HL-60 (cell line): ENCODE results near the gene ANO3.

Experiments
- GABPA ChIP-seq: IDR thresholded peaks from 2 replicates; pipeline ENCODE4 v1.6.1; 2012; ENCODE audit warnings: low read depth
- TF ChIP-seq, protein P1 (sequence below): IDR thresholded peaks from one replicate; pipeline ENCODE4 v1.5.1; 2011; ENCODE audit warnings: low read length, control low read depth, inconsistent platforms; ENCODE audit not compliant: insufficient read depth

- no peak for TF ChIP-seq GABPA
- TF ChIP-seq, protein P1, sequence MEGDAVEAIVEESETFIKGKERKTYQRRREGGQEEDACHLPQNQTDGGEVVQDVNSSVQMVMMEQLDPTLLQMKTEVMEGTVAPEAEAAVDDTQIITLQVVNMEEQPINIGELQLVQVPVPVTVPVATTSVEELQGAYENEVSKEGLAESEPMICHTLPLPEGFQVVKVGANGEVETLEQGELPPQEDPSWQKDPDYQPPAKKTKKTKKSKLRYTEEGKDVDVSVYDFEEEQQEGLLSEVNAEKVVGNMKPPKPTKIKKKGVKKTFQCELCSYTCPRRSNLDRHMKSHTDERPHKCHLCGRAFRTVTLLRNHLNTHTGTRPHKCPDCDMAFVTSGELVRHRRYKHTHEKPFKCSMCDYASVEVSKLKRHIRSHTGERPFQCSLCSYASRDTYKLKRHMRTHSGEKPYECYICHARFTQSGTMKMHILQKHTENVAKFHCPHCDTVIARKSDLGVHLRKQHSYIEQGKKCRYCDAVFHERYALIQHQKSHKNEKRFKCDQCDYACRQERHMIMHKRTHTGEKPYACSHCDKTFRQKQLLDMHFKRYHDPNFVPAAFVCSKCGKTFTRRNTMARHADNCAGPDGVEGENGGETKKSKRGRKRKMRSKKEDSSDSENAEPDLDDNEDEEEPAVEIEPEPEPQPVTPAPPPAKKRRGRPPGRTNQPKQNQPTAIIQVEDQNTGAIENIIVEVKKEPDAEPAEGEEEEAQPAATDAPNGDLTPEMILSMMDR, result no peak
Observed at GRCh38 chr11:26696330-26696729, 364.4 kb downstream of the ANO3 start.
